Cortex of kidney (tissue), 1 donor: ENCODE measurements around the gene PALM3.
"Not testable (repeated sequence)": the region's sequence is repeated elsewhere in the genome, so short reads cannot be mapped to it uniquely, and the experiment has no call there.

Source experiments
- DNase-seq: peaks from one replicate; lab custom pipeline; 2025; lab: John Stamatoyannopoulos, UW

The PALM3 gene

DNA sequence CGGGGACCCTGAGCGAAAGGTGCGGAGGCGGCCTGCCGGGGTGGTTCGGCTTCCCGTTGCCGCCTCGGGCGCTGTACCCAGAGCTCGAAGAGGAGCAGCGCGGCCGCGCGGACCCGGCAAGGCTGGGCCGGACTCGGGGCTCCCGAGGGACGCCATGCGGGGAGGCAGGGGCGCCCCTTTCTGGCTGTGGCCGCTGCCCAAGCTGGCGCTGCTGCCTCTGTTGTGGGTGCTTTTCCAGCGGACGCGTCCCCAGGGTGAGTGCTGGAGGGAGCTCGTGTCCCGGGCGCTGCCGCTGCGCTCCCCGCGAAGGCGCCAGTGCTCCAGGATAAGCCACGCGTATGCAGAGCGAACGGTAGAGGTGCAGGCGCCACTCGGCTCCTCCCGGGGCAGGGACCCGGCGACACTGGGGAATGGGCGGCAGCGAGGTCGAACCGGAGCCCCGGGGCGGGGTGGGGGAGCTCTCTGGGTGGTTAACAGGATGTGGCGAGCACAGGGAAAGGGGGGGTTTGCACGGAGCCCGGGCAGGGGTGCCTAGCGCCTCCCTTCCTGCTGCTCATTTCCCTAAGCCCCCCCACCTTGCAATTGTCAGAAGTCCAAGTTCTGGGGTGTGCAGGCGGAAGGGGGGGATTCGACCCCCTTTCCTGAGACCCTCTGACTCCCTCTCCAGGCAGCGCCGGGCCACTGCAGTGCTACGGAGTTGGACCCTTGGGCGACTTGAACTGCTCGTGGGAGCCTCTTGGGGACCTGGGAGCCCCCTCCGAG is 30.0 kb downstream of the PALM3 start, which contains the start of gene IL27RA:
Gene IL27RA, plus strand, starts transcription at position 44 of the 762 bp plus-strand sequence. Its CDS starts 111 bp downstream, at position 155.
- DNase-seq: no peak

DNA sequence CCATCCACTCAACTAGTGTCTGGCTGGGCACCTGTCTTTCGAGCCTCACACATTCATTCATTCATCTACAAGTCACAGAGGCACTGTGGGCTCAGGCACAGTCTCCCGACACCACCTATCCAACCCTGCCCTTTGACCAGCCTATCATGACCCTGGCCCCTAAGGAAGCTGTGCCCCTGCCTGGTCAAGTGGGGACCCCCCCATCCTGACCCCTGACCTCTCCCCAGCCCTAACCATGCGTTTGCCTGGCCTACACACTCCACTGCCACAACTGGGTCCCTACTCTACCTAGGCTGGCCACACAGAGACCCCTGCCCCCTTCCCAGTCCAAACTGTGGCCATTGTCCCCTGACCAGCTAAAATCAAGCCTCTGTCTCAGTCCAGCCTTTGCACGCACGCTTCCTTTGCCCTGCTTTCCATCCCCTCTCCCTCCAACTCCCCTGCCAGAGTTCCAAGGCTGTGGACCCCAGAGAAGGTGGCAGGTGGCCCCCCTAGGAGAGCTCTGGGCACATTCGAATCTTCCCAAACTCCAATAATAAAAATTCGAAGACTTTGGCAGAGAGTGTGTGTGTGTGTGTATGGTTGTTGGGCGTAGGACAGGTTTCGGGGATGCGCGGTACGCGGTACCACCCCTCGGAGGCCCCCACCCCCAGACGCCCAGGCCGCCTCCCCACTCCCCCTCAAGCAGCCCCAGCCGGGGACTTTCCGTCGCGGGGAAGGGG is 30.7 kb downstream of the PALM3 start:
- DNase-seq: no peak

GRCh38 chr19:14028901-14029300 is 33.0 kb downstream of the PALM3 start:
- DNase-seq: no peak

DNA sequence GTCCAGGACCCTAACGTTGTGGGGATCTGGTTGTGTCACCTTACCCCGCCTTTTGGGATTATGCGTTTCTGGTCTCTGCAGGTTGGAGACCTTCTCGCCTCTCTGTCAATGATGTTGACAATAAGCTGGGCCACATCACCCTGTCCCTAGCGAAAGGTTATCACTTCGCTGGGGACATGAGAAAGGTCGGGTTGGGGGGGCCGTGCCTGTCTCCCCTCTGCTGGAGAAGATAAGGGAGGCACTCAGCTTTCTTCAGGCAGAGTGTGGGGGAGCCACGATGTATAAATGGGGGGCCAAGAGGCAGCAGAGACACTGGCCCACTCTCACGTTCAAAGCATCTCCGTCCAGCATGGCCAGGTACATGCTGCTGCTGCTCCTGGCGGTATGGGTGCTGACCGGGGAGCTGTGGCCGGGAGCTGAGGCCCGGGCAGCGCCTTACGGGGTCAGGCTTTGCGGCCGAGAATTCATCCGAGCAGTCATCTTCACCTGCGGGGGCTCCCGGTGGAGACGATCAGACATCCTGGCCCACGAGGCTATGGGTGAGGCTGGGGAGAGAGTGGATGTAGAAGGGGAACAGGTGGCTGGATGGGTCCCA is 33.9 kb downstream of the PALM3 start, which contains the start of gene RLN3:
Gene RLN3, plus strand, starts transcription at position 293 of the 595 bp plus-strand sequence. Its CDS starts 57 bp downstream, at position 350.
- no peak for DNase-seq

GRCh38 chr19:14026652-14027192 is 35.2 kb downstream of the PALM3 start:
- DNase-seq: not testable (repeated sequence)

- no peak for DNase-seq
Measured at GRCh38 chr19:14023404-14024235, 38.3 kb downstream of the PALM3 start.

GRCh38 chr19:14022469-14022868 is 39.4 kb downstream of the PALM3 start:
- no peak for DNase-seq

GRCh38 chr19:14021474-14021873 is 40.4 kb downstream of the PALM3 start:
- DNase-seq: no peak

GRCh38 chr19:14019739-14020138 is 42.1 kb downstream of the PALM3 start:
- not testable (repeated sequence) for DNase-seq

GRCh38 chr19:14019100-14019499 is 42.8 kb downstream of the PALM3 start:
- no peak for DNase-seq

GRCh38 chr19:14015524-14016035 is 46.3 kb downstream of the PALM3 start:
- DNase-seq: no peak

- no peak for DNase-seq
Measured at GRCh38 chr19:14012378-14012915, 49.4 kb downstream of the PALM3 start.

DNA sequence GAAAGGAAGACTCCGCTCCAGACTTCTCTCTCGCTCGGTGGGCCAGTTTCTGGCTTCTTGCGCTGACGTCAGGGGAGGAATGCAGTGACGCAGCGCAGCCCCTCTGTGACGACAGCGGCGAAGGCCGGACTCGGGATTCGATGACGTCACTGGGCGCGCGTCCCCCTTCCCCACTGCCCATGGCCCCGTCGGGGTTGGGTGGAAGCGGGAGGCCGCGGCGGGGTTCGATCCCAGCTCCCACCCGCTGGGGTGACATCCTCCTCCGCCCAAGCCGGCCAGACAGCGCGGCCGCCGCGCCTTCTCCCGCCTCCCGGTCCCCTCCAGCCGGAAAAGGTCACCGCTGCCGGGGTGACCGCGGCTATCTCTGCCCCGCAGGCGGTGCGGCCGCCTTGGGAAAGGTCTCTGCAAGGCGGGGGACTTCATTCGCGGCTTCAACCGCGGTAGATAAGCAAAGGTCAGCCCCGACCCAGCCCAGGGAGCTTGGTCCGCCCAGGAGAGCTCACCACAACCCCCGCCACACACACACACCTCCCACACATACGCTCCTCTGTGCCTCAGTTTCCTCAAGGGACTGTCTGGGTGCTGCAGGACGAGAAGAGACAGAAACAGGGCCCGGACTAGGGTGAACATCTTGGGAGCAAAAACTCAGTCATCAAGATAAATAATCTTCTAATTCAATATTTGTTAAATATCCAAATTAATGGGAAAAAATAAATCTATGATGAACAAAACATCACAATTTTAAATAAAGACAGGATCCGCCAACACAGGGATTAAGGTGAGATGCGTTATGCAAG is 54.9 kb downstream of the PALM3 start:
- no peak for DNase-seq

- DNase-seq: peak; percentile 90
Measured at GRCh38 chr19:14006085-14006765, 55.7 kb downstream of the PALM3 start, which contains the start of gene RFX1. Gene RFX1 (minus strand): TSS chr19:14006320. CDS start chr19:13993843, 12,477 bp downstream.

DNA sequence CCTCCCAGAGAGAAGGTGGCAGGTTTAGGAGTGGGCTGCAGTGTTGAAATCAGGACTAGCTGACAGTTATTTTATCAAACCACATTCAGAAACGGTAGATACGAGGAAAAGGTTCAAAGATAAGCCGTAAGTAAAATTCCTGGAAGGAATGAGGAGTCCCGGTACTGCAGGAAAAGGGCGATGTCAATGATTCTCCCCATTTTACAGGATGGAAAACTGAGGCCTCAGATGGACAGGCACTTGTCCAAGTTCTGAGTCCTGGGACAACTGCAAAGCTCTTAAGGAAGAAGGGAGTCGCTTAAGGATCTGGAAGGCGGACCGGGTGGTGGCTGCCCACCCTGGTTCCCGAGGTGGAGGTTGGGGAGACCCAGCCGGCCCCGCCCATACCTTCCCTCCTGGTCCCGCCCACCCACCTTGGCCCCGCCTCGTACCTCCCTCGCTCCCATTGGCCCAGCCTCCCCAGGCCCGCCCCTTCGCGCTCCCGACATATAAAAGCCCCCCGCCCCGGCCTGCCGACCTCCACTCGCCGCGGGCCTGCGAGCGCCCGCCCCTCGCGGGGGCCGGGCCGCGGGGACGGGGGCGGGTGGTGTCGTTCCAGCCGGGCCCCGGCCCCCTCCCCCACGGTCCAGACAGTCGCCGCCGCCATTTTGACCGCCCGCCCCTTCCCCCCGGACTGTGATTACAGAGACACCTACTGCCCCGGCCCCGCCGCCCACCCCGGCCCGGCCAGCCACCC is 56.4 kb downstream of the PALM3 start:
- no peak for DNase-seq

DNA sequence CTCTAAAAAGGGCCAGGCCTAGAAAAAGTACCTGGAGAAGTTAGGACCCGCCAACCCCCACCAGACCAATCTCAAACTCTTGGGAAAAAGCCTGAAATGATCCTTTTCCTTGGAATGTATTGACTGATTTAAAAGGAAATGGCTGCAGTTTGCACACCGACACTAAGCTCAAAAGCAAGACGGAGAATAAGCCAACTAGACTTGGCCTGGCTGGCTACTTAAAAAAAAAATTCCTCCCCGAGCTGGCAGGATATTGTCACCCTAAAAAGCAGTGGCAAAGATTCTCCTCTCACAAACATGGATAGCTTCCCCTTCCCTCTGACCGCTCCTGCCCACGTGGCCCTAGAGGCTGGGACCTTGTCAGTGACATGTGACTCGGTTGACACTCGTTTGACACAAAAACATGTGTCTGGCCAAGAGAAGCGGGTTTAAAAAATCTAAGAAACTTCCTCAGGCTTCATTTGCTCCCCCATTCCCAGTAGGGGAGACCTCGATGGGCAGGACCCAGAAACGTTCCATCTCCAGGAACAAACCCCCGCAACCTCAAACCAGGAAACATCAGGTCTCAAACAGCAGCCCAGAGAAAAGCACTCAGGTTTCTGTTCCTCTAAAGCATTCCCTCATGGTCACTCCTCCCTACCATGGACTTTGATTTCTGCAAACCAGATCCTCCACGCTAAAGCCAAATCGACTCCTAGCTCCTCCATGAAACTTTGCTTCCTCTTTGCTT is 57.1 kb downstream of the PALM3 start:
- DNase-seq: no peak
